GM19463 (cell line): ENCODE data around the gene DVL1.
"Not testable (repeated sequence)": the region's sequence is repeated elsewhere in the genome, so short reads cannot be mapped to it uniquely, and the experiment has no call there.

Experiments
- ATAC-seq: cut with Tn5 transposase; IDR thresholded peaks from one replicate; pipeline ENCODE4 v1.9.1; 2021; ENCODE audit warnings: mild to moderate bottlenecking, moderate library complexity; ENCODE audit not compliant: unreplicated experiment

DVL1 gene

GRCh38 chr1:1373815-1374588, 24.8 kb upstream of the DVL1 start:
- no peak for ATAC-seq

- no peak for ATAC-seq
These were observed 24.0 kb upstream of the DVL1 start for GRCh38 chr1:1373051-1373814.

- no peak for ATAC-seq
These were observed 22.8 kb upstream of the DVL1 start for GRCh38 chr1:1371746-1372711.

GRCh38 chr1:1371364-1371745, 22.1 kb upstream of the DVL1 start:
- ATAC-seq = no peak

- ATAC-seq = no peak
These were observed 21.6 kb upstream of the DVL1 start for GRCh38 chr1:1370771-1371300.

GRCh38 chr1:1370094-1370493, 20.9 kb upstream of the DVL1 start:
- ATAC-seq = not testable (repeated sequence)

- no peak for ATAC-seq
These were observed 18.1 kb upstream of the DVL1 start for GRCh38 chr1:1367315-1367714.

GRCh38 chr1:1366699-1367066, 17.5 kb upstream of the DVL1 start:
- ATAC-seq = no peak

- ATAC-seq = no peak
These were observed 16.9 kb upstream of the DVL1 start for GRCh38 chr1:1365875-1366698.

GRCh38 chr1:1364266-1364665, 15.0 kb upstream of the DVL1 start:
- ATAC-seq = no peak

- ATAC-seq = no peak
These were observed 12.8 kb upstream of the DVL1 start for GRCh38 chr1:1361982-1362423.

- no peak for ATAC-seq
These were observed 12.2 kb upstream of the DVL1 start for GRCh38 chr1:1361233-1361981.

GRCh38 chr1:1360506-1361169, 11.4 kb upstream of the DVL1 start:
- ATAC-seq = no peak

- no peak for ATAC-seq
These were observed 10.6 kb upstream of the DVL1 start for GRCh38 chr1:1359664-1360468.

- no peak for ATAC-seq
These were observed 10.1 kb upstream of the DVL1 start for GRCh38 chr1:1359308-1359663.

- ATAC-seq = no peak
These were observed 9.4 kb upstream of the DVL1 start, which contains the start of gene MXRA8 for GRCh38 chr1:1358433-1359271. Gene MXRA8, minus strand, starts transcription at chr1:1358555. Its CDS starts 51 bp downstream, at chr1:1358504.

- no peak for ATAC-seq
These were observed 8.7 kb upstream of the DVL1 start for GRCh38 chr1:1357871-1358432.
